SK-N-SH (cell line): Measurements from ENCODE around the gene BRD2. TPM values are rescaled to one million over a fixed set of nuclear protein-coding genes. Genes with fewer than 3 reads are reported as not detected.

Experiments
- CTCF ChIA-PET: fragments of 300-600, 350-600 bp; formaldehyde crosslinking; extraction: SDS; loops from one replicate; lab custom pipeline; 2021; lab: Yijun Ruan, JAX
- POLR2A ChIA-PET: fragments of 350-600 bp; sonication (Branson Sonifier 250); formaldehyde crosslinking; extraction: SDS; loops from one replicate; lab custom pipeline; 2020; ENCODE audit warnings: antibody characterized with exemption, inconsistent platforms; lab: Yijun Ruan, JAX
- DNase-seq: peaks from one replicate; pipeline ENCODE4 v3.0.0; 2012
- H2AFZ ChIP-seq: fragments of 200-600 bp; sonication (generic); 2 replicates; pipeline ENCODE4 v1.8.1; 2016; ENCODE audit warnings: antibody characterized with exemption, mild to moderate bottlenecking, low read depth
- H3F3A ChIP-seq: fragments of 200-600 bp; sonication (generic); replicated peaks from 2 replicates; pipeline ENCODE3; 2016; ENCODE audit warnings: antibody characterized with exemption, mild to moderate bottlenecking; ENCODE audit not compliant: insufficient read depth
- H3K27ac ChIP-seq, 2 experiments: fragments of 200-500 bp in 1 of 2; fragments of 200-600 bp in 1 of 2; sonication (Bioruptor generic) in 1 of 2; sonication (generic), shearing (Covaris generic) in 1 of 2; 2 replicates each; pipeline versions ENCODE4 v1.5.1 to v1.6.1; 2014 to 2016; ENCODE audit warnings: low read depth in 2 of 2, inconsistent platforms in 1 of 2, low read length in 1 of 2, mild to moderate bottlenecking in 1 of 2, mixed read lengths in 1 of 2
- H3K27me3 ChIP-seq: fragments of 200-600 bp; sonication (generic), shearing (Covaris generic); 2 replicates; pipeline ENCODE4 v1.6.1; 2016; ENCODE audit warnings: mixed run types; ENCODE audit not compliant: insufficient read depth
- H3K36me3 ChIP-seq, 2 experiments: fragments of 200-500 bp in 1 of 2; fragments of 200-600 bp in 1 of 2; sonication (Bioruptor generic) in 1 of 2; sonication (generic) in 1 of 2; replicated peaks in 1 of 2; 2 replicates each; pipeline versions ENCODE3 to v1.5.1; 2014 to 2016; ENCODE audit warnings: low read length in 1 of 2, mild to moderate bottlenecking in 1 of 2; ENCODE audit not compliant: insufficient read depth in 2 of 2, control insufficient read depth in 1 of 2
- H3K4me1 ChIP-seq, 2 experiments: fragments of 200-500 bp in 1 of 2; fragments of 200-600 bp in 1 of 2; sonication (Bioruptor generic) in 1 of 2; sonication (generic), shearing (Covaris generic) in 1 of 2; 2 replicates each; pipeline versions ENCODE4 v1.5.1 to v1.6.1; 2014 to 2016; ENCODE audit warnings: low read depth in 1 of 2, low read length in 1 of 2, mixed run types in 1 of 2; ENCODE audit not compliant: insufficient read depth in 2 of 2, control insufficient read depth in 1 of 2
- H3K4me2 ChIP-seq: fragments of 200-600 bp; sonication (generic), shearing (Covaris generic); 2 replicates; pipeline ENCODE4 v1.6.1; 2017; ENCODE audit warnings: mixed run types
- H3K4me3 ChIP-seq, 2 experiments: fragments of 200-500 bp in 1 of 2; fragments of 200-600 bp in 1 of 2; sonication (Bioruptor generic) in 1 of 2; sonication (generic), shearing (Covaris generic) in 1 of 2; 2 replicates each; pipeline versions ENCODE4 v1.5.1 to v1.8.1; 2014 to 2016; ENCODE audit warnings: low read depth in 2 of 2, inconsistent platforms in 1 of 2, low read length in 1 of 2, mild to moderate bottlenecking in 1 of 2, mixed read lengths in 1 of 2, moderate library complexity in 1 of 2
- H3K79me2 ChIP-seq: fragments of 200-600 bp; sonication (generic); 2 replicates; pipeline ENCODE4 v1.8.1; 2017; ENCODE audit warnings: mild to moderate bottlenecking; ENCODE audit not compliant: insufficient read depth
- H3K9ac ChIP-seq: fragments of 200-600 bp; sonication (generic); 2 replicates; pipeline ENCODE4 v1.6.1; 2017; ENCODE audit warnings: mixed run types
- H3K9me2 ChIP-seq: fragments of 200-600 bp; sonication (generic); 2 replicates; pipeline ENCODE4 v1.6.1; 2017; ENCODE audit warnings: mixed run types
- H3K9me3 ChIP-seq: fragments of 200-600 bp; sonication (generic); 2 replicates; pipeline ENCODE4 v1.6.1; 2017; ENCODE audit warnings: mixed run types, mild to moderate bottlenecking, moderate library complexity
- H4K20me1 ChIP-seq: fragments of 200-600 bp; sonication (generic); 2 replicates; pipeline ENCODE4 v1.6.1; 2017; ENCODE audit warnings: mild to moderate bottlenecking, mixed run types; ENCODE audit not compliant: insufficient read depth
- CHD2 ChIP-seq: fragments of 150-350 bp; IDR thresholded peaks from 2 replicates; pipeline ENCODE4 v1.6.1; 2018; ENCODE audit warnings: low read length; ENCODE audit not compliant: partially characterized antibody
- EZH2phosphoT487 ChIP-seq: fragments of 200-600 bp; sonication (generic); IDR thresholded peaks from 2 replicates; pipeline ENCODE4 v1.6.1; 2017; ENCODE audit warnings: low read depth, mixed run types, mild to moderate bottlenecking, antibody characterized with exemption, moderate library complexity, borderline replicate concordance
- FOXJ3 ChIP-seq: sonication (generic); formaldehyde crosslinking; IDR thresholded peaks from 2 replicates; pipeline ENCODE4 v1.5.1; 2020; ENCODE audit warnings: mild to moderate bottlenecking, missing genetic modification reagents
- IRF3 ChIP-seq: fragments of 150-350 bp; IDR thresholded peaks from 2 replicates; pipeline ENCODE4 v1.6.1; 2016; ENCODE audit warnings: mild to moderate bottlenecking, low read depth, low read length
- MEF2A ChIP-seq: IDR thresholded peaks from 2 replicates; pipeline ENCODE4 v1.4.0; 2012; ENCODE audit warnings: low read depth, borderline replicate concordance
- MXI1 ChIP-seq: IDR thresholded peaks from 2 replicates; pipeline ENCODE4 v1.6.1; 2012; ENCODE audit warnings: mild to moderate bottlenecking, low read depth, low read length, improper control_type of control experiment
- NRF1 ChIP-seq: IDR thresholded peaks from 2 replicates; pipeline ENCODE4 v1.6.1; 2012; ENCODE audit warnings: low read depth, mild to moderate bottlenecking, low read length
- POLR2AphosphoS5 ChIP-seq: IDR thresholded peaks from 2 replicates; pipeline ENCODE4 v1.6.1; 2012; ENCODE audit warnings: low read depth, low read length
- RAD21 ChIP-seq: IDR thresholded peaks from 2 replicates; pipeline ENCODE4 v1.6.1; 2012; ENCODE audit warnings: mild to moderate bottlenecking, low read length
- RFX5 ChIP-seq: IDR thresholded peaks from 2 replicates; pipeline ENCODE4 v1.6.1; 2012; ENCODE audit warnings: mild to moderate bottlenecking, improper control_type of control experiment, low read length
- RXRA ChIP-seq: IDR thresholded peaks from 2 replicates; pipeline ENCODE4 v1.4.0; 2012; ENCODE audit warnings: low read depth, mild to moderate bottlenecking, borderline replicate concordance
- SIN3A ChIP-seq: IDR thresholded peaks from 2 replicates; pipeline ENCODE4 v1.6.1; 2012; ENCODE audit warnings: low read depth, mild to moderate bottlenecking, low read length, moderate library complexity, borderline replicate concordance
- USF2 ChIP-seq: fragments of 150-350 bp; IDR thresholded peaks from 2 replicates; pipeline ENCODE4 v1.6.1; 2017; ENCODE audit warnings: antibody characterized with exemption, low read length, low read depth, borderline replicate concordance
- YY1 ChIP-seq: IDR thresholded peaks from 2 replicates; pipeline ENCODE4 v1.4.0; 2012; ENCODE audit warnings: low read depth, mild to moderate bottlenecking
- WGBS: methylation state at CpG from one replicate; pipeline ENCODE4 v1.1.6; 2017; ENCODE audit warnings: low lambda C conversion rate; 5-methylcytosine and 5-hydroxymethylcytosine counted together
- polyA plus RNA-seq, 3 experiments: library from polyadenylated mRNA; depleted of rRNA; stranded (reverse); fragments of >200 nt; gene quantifications; 2 replicates each; pipeline ENCODE4 v1.2.3, GENCODE V29; 2012
- TF ChIP-seq, protein P1 (sequence below): IDR thresholded peaks from 2 replicates; pipeline ENCODE4 v1.6.1; 2012; ENCODE audit warnings: mild to moderate bottlenecking, low read depth, low read length, moderate library complexity
- TF ChIP-seq, protein P2 (sequence below): IDR thresholded peaks from 2 replicates; pipeline ENCODE4 v1.4.0; 2012; ENCODE audit warnings: low read depth, borderline replicate concordance
- TF ChIP-seq, protein P3 (sequence below): fragments of 200-600 bp; sonication (generic); IDR thresholded peaks from 2 replicates; pipeline ENCODE4 v1.6.1; 2017; ENCODE audit warnings: antibody characterized with exemption, mild to moderate bottlenecking, moderate library complexity
- TF ChIP-seq, protein P4 (sequence below): IDR thresholded peaks from 2 replicates; pipeline ENCODE4 v1.4.0; 2012; ENCODE audit warnings: low read depth

BRD2 gene
- polyA plus RNA-seq, 1 of the 3 experiments (the other 2 are of a cell fraction) = 104 TPM

- TF ChIP-seq, protein P1, sequence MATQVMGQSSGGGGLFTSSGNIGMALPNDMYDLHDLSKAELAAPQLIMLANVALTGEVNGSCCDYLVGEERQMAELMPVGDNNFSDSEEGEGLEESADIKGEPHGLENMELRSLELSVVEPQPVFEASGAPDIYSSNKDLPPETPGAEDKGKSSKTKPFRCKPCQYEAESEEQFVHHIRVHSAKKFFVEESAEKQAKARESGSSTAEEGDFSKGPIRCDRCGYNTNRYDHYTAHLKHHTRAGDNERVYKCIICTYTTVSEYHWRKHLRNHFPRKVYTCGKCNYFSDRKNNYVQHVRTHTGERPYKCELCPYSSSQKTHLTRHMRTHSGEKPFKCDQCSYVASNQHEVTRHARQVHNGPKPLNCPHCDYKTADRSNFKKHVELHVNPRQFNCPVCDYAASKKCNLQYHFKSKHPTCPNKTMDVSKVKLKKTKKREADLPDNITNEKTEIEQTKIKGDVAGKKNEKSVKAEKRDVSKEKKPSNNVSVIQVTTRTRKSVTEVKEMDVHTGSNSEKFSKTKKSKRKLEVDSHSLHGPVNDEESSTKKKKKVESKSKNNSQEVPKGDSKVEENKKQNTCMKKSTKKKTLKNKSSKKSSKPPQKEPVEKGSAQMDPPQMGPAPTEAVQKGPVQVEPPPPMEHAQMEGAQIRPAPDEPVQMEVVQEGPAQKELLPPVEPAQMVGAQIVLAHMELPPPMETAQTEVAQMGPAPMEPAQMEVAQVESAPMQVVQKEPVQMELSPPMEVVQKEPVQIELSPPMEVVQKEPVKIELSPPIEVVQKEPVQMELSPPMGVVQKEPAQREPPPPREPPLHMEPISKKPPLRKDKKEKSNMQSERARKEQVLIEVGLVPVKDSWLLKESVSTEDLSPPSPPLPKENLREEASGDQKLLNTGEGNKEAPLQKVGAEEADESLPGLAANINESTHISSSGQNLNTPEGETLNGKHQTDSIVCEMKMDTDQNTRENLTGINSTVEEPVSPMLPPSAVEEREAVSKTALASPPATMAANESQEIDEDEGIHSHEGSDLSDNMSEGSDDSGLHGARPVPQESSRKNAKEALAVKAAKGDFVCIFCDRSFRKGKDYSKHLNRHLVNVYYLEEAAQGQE = no peak
- TF ChIP-seq FOXJ3 (CRISPR knock-in tag) (no peak), MEF2A (no peak), POLR2AphosphoS5 (no peak), CHD2 (no peak), NRF1 (no peak), EZH2phosphoT487 (no peak), IRF3 (no peak)
- TF ChIP-seq, protein P2, sequence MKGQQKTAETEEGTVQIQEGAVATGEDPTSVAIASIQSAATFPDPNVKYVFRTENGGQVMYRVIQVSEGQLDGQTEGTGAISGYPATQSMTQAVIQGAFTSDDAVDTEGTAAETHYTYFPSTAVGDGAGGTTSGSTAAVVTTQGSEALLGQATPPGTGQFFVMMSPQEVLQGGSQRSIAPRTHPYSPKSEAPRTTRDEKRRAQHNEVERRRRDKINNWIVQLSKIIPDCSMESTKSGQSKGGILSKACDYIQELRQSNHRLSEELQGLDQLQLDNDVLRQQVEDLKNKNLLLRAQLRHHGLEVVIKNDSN = no peak
- TF ChIP-seq, all 33 proteins: peak for 9
Measured at GRCh38 chr6:32967151-32968091, 973 bp upstream of the BRD2 start (continued).

GRCh38 chr6:32968867-32969684 is 682 bp downstream of the BRD2 start:
- no peaks in the 10 kb centered on the region for H3K27me3 ChIP-seq
- peaks cover 40% of the 10 kb centered on the region for H3F3A ChIP-seq
- no peaks in the 10 kb centered on the region for H3K9me3 ChIP-seq
- ChIA-PET CTCF (interaction anchor here (0.9 to 12.0 kb wide), 7 partner anchors 15 to 193 kb away, joined by 3 to 203 read pairs (median 19); partner anchors contain the start of genes HLA-DMA and TAP2), POLR2A (interaction anchor here (0.6 to 4.7 kb wide), 6 partner anchors 13 to 773 kb away, joined by 3 to 42 read pairs (median 3); no protein-coding TSS in a partner anchor)
- H3K36me3 ChIP-seq = peaks cover 15 to 23% of the 10 kb centered on the region in 2 experiments
- H3K9me2 ChIP-seq = no peaks in the 10 kb centered on the region
- H3K4me1 ChIP-seq = peaks cover 6% of the 10 kb centered on the region in 2 experiments; a peak in 2 of 4 replicates
- peak; percentile 70 for DNase-seq
- peak overlapping the region; percentile 94 for H3K9ac ChIP-seq
- H3K4me3 ChIP-seq = peak overlapping the region; percentile 80 to 83
- peak overlapping the region; percentile 97 for H3K4me2 ChIP-seq
- H2AFZ ChIP-seq = no peak overlapping the region
- peaks cover 62% of the 10 kb centered on the region for H3K79me2 ChIP-seq
- H3K27ac ChIP-seq = peak overlapping the region; percentile 97 to 99
- 1% methylated on average over 25 of the region's 40 CpGs for WGBS
- peaks cover 20% of the 10 kb centered on the region for H4K20me1 ChIP-seq
- TF ChIP-seq MXI1 = peak; percentile 39
- no peak for TF ChIP-seq YY1
- TF ChIP-seq RAD21 = no peak
- no peak for TF ChIP-seq CHD2
- TF ChIP-seq SIN3A = 0 out of 2 replicates have a peak, but pooled peaks have one; percentile 43
- TF ChIP-seq USF2 = no peak
- no peak for TF ChIP-seq NRF1
- TF ChIP-seq RFX5 = no peak
- TF ChIP-seq, protein P3, sequence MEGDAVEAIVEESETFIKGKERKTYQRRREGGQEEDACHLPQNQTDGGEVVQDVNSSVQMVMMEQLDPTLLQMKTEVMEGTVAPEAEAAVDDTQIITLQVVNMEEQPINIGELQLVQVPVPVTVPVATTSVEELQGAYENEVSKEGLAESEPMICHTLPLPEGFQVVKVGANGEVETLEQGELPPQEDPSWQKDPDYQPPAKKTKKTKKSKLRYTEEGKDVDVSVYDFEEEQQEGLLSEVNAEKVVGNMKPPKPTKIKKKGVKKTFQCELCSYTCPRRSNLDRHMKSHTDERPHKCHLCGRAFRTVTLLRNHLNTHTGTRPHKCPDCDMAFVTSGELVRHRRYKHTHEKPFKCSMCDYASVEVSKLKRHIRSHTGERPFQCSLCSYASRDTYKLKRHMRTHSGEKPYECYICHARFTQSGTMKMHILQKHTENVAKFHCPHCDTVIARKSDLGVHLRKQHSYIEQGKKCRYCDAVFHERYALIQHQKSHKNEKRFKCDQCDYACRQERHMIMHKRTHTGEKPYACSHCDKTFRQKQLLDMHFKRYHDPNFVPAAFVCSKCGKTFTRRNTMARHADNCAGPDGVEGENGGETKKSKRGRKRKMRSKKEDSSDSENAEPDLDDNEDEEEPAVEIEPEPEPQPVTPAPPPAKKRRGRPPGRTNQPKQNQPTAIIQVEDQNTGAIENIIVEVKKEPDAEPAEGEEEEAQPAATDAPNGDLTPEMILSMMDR = peak; percentile 24; the same call in 1 of the 2 replicates
- TF ChIP-seq RXRA = no peak; the same call in 1 of the 2 replicates
- TF ChIP-seq, protein P4, sequence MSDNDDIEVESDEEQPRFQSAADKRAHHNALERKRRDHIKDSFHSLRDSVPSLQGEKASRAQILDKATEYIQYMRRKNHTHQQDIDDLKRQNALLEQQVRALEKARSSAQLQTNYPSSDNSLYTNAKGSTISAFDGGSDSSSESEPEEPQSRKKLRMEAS = peak; percentile 85
